ENCODE results near the gene SPCS3.
"Not testable (repeated sequence)": the region's sequence is repeated elsewhere in the genome, so short reads cannot be mapped to it uniquely, and the experiment has no call there.

Gene SPCS3

DNA sequence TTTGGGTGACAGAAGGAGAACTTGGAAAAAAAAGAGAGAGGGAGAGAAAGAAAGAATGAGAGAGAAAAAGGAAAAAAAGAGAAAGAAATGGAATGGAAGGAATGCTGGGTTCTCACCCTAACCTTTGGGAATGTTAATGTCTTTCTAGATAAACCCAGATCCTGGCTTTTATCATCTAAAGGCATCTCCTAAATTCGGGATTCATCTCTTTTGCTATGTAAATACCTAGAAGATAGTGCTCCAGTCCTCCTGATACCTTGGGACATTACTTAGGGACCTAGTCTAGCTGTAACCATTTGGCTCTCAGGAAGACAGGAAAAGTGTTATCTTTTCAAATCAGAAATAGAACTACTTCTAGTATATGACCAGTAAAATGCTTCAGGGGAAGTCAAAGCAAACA lies 15.8 kb upstream of the SPCS3 start:
- DNase-seq (ENCODE audit: low read depth in 2 of 2), result no peak

DNA sequence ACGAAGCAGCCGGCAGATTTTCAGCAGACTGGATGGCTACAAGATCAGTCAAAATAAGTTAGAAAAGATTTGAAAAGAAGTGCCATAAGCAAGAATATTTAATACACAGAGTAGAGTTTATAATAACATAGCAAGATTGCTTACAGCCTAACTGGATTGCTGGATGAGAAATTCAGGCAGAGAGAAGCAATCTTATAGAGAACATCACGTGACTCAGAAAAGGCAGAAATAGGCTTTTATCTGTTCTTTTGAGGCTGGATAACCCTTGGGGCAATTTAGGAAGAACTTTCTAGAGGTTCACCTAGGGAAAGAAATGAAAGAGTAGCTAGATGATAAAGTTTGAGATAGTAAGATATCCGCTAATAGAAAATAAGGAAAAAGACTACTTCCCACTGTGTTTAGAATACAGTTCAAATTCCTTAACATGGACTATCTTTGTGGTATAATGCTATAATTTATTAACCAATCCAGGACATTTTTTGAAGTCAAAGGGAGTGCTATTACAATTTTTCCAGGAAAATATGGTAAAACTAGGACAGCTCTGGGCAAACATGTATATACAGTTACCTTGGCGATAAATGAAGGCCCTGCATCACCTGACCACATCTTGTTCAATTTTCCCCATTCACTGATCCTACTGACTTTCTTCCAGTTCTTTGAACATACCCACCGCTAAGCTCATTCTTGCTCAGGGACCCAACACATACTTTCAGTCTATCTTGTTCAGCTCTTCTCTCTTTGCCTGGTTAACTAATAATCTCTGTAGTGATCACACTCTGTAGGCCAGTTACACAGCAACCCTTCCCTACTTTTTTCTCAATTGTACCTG lies 12.7 kb upstream of the SPCS3 start:
- no peak for DNase-seq (ENCODE audit: low read depth in 2 of 2)

DNA sequence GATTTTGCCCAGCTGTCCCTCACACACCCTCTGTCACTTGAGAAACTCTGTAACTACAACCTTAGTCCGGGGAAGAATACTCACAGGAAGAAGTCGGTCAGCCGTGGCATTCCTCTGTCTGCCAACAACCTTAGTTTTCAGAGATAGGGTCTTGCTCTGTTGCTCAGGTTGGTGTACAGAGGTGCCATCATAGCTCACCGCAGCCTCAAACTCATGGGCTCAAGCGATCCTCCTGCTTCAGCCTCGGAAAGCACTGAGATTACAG lies 12.2 kb upstream of the SPCS3 start:
- no peak for DNase-seq (ENCODE audit: low read depth in 2 of 2)

DNA sequence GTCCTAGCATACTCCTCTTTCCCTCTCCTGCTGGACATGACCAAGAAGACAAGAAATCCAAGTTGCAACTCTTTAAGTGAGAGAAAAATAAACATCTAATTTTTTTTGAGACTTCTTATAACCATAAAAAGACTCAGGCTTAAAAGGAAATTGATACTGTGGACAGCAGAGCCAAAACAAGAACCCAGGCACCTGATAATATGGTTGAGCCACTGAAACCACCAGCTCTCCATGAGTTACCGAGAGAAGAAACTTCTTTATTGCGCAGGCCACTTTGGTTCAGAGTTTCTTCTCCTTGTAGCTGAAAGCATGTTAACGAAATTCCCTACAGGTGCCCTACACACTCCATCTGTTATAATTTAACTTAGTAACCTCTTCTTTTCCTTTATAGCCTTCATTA lies 11.3 kb upstream of the SPCS3 start:
- no peak for DNase-seq (ENCODE audit: low read depth in 2 of 2)

DNA sequence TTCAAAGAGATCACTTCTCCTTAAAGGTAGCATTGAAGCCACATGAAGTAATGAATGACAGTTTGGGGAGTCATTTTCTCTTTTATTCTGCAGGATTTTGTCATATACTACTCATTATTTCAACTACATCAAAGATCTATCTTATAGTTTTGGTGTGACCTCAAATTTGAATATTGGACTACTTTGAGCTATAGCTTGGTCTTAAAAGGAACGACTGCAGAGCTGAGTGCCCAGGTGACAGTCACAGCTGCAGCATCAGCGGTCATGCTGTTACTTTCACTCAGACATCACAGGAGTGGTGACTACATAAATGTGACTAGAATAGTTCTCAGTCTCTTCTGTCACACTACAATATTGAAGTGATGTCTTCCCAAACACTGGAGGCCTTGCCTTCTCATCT lies 10.7 kb upstream of the SPCS3 start:
- DNase-seq (ENCODE audit: low read depth in 2 of 2), result no peak

DNA sequence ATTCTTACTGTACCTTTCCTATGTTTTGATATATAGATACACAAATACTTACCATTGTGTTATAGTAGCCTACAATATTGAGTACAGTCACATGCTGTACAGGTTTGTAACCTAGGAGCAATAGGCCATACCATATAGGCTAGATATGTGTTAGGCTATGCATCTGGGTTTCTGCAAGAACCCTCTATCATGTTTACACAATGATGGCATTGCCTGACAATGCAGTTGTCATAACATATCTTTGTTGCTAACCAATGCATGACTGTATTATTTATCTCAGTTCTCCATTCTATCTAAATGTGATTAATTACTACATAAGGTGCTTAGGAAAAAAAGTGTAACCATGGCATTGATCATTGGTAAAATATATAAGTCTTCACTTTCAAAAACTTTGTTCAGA lies 10.0 kb upstream of the SPCS3 start:
- no peak for DNase-seq (ENCODE audit: low read depth in 2 of 2)

DNA sequence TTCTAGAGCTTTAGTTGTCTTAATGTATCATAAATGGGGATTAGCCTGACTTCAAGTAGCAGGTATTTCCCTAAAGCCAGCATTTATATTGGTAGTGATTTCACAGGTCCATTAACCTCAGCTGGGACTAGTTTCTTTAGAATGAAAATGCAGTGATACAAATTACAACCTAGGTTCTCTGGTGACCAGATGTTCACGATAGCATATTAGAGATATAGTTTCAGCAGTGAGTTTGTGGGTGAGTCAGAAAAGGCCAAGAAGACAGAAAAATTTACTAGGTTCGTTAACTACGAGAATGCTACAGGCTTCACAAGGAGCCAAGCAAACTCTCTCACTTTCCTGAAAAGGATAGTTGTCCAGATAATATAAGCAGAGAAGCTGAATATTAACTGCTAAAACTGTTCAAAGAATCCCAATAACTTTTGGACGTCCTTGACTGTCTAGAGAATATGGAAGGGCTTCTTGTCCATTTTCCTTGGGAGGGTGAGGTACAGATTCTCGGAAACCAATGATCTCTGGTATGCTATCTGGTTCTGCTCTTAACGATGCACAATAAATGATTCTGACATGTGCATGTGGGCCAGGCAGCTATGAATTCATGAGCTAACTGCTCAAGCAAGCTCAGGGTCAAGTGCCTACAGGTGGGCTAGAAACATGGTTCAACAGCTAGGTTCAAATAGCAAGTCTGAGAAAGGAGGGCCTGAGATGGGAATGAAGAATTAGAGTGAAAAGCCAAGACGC lies 6.0 kb upstream of the SPCS3 start:
- DNase-seq (ENCODE audit: low read depth in 2 of 2), result no peak

DNA sequence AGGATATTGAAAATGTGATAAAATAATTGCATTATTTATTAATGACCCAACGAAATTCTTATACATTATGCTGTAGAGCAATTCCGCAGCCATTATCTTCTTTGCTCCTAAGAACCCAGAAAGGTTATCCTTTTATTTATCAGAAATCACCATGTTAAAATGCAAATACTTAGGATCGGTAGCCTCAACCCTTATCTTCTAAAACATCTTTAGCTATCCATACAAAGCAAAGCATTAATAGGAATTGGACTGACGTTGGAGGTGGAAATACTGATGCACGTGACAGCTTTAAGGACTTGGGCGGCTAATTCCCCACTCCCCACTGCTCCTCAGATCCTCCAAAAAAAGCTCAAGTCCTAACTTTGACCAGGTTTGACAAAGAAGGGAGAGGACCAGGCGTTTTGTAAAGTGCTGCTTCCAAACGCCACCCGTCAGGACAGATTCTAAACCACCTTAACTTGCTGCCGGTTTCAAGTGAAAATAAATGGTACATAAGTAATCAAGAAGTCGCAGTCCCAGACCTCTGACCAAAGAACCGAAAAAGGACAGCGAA lies 539 bp upstream of the SPCS3 start:
- no peak for DNase-seq (ENCODE audit: low read depth in 2 of 2)

DNA sequence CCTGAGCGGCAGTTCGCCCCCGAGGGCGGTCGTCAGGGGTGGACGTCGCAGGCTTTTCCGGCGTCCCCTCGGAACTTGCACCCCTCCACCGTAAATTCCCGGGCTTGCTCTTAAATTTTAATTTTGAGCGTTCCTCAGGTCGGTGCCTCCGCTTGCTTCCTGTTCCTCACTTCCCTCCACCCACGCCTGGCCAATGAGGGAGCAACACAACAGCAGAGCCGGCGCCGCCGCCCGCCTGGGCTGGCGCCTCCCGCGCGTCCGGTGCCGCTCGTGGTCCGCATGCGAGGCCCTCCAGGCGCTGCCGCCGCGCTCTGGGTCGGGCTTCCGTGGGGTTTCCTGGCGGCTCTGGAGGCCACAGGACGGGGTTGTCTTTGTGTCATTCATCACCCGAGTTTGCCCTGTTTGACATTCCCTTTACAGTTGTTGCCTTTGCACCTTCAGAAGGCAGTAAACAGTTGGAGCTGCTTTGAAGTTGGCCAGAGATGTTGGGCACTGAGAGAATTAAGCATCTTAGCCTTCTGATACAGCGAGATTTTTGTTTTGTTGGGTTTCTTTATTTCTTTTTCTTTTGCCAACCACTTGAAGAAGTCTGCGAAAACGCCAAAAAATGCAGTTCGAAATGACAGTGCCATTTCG lies 692 bp downstream of the SPCS3 start:
- peak; percentile 81 to 83 for DNase-seq (ENCODE audit: low read depth in 2 of 2)

DNA sequence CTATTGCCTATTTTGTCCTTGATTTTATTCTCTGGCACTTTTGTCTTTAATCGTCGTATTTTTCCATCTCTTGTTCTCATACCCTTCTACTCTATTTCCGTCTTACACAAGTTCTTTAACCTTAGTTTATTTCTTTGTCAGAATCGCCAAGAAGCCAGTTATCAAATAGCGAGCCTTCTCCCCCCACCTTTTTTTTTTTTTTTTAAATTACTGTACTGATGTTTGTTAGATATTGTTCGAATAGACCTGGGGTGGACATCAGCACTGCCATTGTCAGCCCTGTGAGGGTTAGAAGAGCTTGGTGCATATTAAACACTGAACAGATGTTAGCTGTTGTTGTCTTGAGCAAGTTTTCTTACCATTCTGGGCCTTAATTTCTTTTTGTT lies 1.2 kb downstream of the SPCS3 start:
- no peak for DNase-seq (ENCODE audit: low read depth in 2 of 2)

DNA sequence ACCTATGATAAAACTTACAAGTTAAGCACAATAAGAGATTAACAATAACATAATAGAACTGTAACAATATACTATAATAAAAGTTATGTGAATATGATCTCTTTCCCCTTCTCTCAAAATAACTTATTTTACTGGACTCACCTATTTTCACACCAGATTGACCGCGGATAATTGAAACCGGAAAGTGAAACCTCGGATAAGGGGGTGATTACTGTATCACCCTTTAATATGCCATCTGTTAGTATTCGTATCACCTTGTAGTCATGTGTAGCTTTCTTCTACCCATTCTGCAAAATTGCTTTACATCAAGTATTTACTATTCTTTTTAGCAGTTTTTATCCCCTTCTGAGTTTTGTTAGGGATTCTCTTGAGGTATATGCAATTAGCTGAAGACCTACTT lies 1.8 kb downstream of the SPCS3 start:
- no peak for DNase-seq (ENCODE audit: low read depth in 2 of 2)

DNA sequence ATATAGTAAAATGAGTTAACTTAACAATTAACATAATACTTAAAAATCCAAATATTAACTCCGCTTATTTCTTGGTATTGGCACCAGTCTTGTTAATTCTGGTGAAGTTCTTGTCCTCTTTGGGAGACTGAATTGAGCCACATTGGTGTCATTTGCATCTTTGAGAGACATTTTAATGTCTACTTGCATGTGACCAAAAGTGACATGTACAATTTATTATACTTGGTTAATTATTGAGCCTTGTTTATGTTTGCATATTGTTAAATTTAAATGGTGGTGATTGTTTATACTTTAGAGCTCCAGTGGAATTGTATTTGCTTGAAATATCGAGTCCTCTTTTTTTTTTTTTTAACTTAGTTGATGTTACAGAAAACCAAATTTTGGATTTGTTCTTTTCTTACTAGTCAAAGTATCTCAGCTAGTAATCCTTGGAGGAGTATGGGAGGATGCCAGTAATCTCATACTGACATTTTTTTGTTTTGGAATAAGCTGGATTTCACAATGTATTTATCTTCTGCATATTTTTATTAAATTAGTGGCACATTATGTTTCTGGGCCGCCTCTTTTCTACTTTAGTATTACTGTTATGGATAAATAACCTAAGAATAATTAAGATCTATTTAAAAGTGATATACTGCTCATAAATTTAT lies 3.9 kb downstream of the SPCS3 start:
- DNase-seq (ENCODE audit: low read depth in 2 of 2), result no peak

DNA sequence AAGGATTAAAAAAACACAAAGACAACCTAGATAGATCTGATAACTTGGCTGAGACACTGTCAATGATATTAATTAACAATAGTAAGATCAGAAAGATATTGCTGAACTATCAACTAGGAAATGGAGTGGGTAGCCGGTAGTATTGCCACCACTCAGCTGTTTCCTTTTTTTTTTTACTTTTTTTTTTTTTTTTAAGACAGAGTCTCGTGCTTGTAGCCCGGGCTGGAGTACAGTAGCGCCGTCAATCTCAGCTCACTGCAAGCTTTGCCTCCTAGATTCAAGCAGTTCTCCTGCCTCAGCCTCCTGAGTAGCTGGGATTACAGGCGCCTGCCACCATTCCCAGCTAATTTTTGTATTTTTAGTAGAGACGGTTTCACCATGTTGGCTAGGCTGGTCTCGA lies 5.1 kb downstream of the SPCS3 start:
- not testable (repeated sequence) for DNase-seq (ENCODE audit: low read depth in 2 of 2)

DNA sequence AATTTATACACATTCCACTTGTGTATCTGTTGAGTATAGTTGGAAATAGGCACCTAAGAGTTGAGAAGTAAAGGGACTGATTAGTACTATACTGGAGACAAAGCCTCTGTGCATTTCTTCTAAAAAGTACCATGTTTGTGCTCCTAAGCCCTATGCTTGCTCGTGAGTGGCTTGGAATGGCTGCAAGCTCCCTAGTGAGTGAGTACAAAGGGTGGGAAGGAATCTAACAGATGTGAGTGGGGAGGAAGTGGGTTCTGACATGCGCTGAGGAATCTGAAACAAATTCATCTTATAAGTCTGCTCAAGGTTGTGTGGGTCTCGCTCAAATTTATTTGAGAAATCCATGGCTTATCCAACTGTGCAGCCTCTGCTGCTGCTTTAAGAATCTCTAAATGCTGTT lies 13.3 kb downstream of the SPCS3 start:
- no peak for DNase-seq (ENCODE audit: low read depth in 2 of 2)

DNA sequence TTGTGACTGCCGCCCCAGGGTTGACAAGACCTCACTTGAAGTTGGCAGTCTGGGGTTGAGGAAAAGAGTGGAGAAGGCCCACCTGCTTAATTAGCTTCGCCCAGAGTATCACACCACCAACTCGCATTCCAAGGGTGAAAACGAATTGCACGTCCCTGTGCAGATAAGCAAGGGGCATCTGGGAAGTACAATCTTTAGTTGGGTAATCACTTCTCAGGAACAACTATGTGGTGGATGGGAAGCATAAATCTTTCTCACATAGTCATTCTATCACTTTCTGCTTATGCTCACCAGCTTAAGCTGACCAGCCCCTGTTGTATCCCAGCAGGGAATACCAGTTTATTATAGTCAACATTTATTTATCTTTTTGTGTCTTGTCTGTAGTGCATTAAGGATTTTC lies 14.3 kb downstream of the SPCS3 start:
- DNase-seq (ENCODE audit: low read depth in 2 of 2), result no peak

DNA sequence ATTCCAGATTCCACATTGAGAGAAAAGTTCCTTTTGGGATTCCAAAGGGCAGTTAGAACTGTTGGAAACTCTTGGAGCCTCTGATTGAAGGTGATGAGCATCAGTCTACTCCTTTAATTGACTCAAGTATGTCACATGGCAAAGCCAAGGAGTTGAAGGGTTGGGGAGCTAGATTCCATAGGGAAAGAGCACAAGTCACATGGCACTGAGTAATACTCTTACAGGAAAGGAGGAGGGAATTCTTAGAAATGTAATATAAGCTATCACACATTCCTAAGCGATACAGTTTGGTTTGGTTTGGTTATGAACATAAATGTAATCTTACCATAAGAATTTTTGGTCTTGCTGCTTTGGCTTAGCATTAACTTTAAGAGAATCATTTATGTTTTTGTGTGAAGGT lies 15.7 kb downstream of the SPCS3 start:
- no peak for DNase-seq (ENCODE audit: low read depth in 2 of 2)

DNA sequence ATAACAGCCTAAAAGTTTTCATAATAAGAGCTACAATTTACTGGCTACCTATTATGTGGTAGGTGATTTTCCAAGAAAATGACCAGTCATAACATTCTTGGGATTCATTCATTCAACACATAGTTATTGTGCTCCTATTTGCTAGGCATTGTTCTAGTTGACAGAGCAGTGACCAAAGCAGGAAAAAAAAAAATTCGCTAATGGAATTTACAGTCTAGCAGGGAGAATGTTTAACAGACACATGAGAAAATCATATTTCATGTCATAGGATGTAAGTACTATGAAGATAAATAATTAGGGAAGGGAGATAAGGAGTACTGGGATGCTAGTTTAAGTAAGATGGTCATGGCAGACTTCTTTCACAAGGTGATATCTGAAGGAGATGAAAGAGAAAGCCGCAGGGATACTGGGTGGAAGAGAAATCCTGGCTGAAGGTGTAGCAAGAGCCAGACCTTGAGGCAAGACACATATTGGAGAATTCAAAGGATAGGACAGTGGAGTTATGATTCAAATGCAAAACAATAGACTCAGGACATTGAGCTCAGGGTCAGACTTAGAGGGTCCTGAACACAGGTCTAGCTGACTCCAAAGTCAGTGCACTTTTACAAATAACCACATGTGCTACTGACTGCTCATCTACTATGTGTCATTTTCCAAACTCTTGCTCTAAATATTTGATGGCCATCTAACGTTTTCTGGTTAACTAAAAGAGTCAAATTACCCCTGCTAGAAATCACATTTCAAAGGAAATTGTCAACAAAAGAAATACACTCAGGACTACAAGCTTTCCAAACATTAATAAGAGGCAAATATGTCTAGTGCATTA lies 20.4 kb downstream of the SPCS3 start:
- no peak for DNase-seq (ENCODE audit: low read depth in 2 of 2)

DNA sequence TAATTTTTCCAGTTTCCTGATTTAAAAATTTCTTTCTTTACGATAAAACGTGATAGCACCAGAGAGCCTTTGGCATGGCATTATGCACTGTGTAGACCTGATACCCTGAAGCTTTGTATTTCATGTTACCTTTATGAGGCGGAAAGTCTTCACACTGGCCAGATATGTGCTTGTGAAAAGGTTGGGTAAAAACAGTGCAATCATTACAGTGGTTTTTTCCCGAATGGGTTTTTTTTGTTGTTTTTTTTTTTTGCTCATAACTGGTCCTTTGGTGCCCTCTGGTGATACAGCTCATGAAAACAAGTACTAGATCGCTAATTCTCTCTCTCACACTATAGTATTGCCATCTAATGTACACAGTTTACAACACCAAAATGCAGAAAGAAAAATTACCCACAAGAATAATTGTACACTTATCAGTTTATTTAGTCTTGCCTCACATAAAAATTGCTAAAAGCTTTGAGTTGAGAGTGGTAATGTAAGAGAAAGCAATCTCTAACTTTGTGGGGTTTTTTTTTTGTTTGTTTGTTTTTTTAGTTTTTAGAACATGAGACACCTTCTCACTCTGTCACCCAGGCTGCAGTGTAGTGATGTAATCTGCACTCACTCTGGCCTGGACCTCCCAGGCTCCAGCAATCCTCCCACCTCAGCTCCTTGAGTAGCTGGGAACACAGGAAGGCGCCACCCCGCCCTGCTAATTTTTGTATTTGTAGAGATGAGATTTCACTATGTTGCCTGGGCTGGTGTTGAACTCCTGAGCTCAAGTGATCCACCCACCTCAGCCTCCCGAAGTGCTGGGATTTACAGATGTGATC lies 21.3 kb downstream of the SPCS3 start:
- DNase-seq (ENCODE audit: low read depth in 2 of 2), result no peak

DNA sequence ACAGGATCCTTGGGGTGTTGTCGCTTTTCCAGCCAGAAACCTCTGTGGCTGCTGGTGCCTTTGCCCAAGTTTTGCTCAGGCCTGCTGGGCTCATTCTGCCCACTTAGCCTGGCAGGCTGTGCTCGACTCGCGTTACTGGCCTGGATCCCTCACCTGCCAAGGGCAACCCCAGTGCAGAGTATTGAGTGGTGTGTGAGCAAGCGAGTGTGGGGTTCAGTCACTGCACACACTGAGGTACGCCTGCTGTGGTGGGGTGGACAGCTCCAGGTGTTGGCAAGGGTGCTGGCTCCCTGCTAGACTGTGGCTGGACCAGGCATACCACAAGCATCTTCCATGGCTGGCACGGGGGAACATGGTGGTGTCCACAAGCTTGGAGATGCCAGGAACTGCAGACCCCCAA lies 22.6 kb downstream of the SPCS3 start:
- no peak for DNase-seq (ENCODE audit: low read depth in 2 of 2)

DNA sequence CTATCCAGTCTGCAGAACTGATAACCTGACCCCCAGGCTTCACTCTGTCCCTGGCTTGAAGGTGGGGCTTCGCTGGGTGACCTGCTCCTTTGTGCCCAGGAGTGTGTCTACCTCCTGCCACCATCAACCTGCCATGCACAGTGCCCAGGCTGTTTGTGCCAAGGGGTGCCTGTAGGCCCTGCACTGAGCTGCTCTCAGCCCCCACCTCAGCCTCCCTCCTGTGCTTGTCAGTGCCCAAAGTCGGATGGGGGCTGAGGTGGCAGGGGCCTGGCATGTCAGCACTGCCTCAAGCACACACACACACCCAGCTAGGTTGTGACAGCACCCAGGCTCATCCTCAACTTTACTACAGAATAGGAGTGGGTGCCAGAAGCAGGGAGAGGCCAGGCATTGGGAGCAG lies 23.5 kb downstream of the SPCS3 start:
- no peak for DNase-seq (ENCODE audit: low read depth in 2 of 2)

DNA sequence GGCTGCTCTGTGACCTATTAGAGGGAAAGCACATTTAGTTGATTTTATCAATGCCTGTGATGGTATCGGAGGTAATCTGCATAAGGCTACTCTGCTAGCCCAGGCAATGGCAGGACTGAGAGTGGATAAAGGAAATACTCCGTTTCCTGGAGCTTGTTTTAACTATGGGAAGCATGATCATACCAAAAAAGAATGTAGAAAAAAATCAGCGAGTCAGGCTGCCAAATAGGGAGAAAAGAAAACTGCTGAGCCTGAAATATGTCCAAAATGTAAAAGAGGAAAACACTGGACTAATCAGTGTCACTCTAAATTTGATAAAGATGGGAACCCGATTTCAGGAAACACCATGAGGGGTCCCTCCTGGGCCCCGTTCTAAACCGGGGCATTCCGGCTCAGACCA lies 25.6 kb downstream of the SPCS3 start:
- DNase-seq (ENCODE audit: low read depth in 2 of 2), result not testable (repeated sequence)
